Trophoblast cell (in vitro differentiated cells and primary cell): Measurements from ENCODE around the gene PPIA.

ENCODE experiments used
- DNase-seq, 2 donors: peaks; one replicate each; pipeline ENCODE4 v3.0.0-alpha.2; 2016
- H2AFZ ChIP-seq: 2 replicates; pipeline ENCODE4 v1.6.1; 2013; ENCODE audit warnings: low read length, moderate library complexity, mild to moderate bottlenecking; ENCODE audit not compliant: insufficient read depth, poor library complexity
- H2AK5ac ChIP-seq: 2 replicates; pipeline ENCODE4 v1.6.1; 2013; ENCODE audit warnings: mild to moderate bottlenecking, low read length
- H2BK120ac ChIP-seq: 2 replicates; pipeline ENCODE4 v1.6.1; 2013; ENCODE audit warnings: low read length, mild to moderate bottlenecking, moderate library complexity; ENCODE audit not compliant: insufficient read depth, poor library complexity
- H2BK12ac ChIP-seq: 2 replicates; pipeline ENCODE4 v1.6.1; 2013; ENCODE audit warnings: mild to moderate bottlenecking, low read length, moderate library complexity
- H2BK5ac ChIP-seq: 2 replicates; pipeline ENCODE4 v1.6.1; 2013; ENCODE audit warnings: low read length, low read depth, moderate library complexity, mild to moderate bottlenecking; ENCODE audit not compliant: poor library complexity
- H3K14ac ChIP-seq: 2 replicates; pipeline ENCODE4 v1.6.1; 2013; ENCODE audit warnings: mild to moderate bottlenecking, low read length
- H3K18ac ChIP-seq: 2 replicates; pipeline ENCODE4 v1.6.1; 2013; ENCODE audit warnings: mild to moderate bottlenecking, low read length
- H3K23ac ChIP-seq: 2 replicates; pipeline ENCODE4 v1.6.1; 2013; ENCODE audit warnings: low read length
- H3K27ac ChIP-seq: 2 replicates; pipeline ENCODE4 v1.5.1; 2013; ENCODE audit warnings: low read depth, mild to moderate bottlenecking, inconsistent platforms, low read length, moderate library complexity
- H3K27me3 ChIP-seq: 2 replicates; pipeline ENCODE4 v1.6.1; 2013; ENCODE audit warnings: inconsistent platforms, mild to moderate bottlenecking, low read length, moderate library complexity; ENCODE audit not compliant: insufficient read depth
- H3K36me3 ChIP-seq, 2 experiments: 1 replicate in 1 of 2; 2 replicates in 1 of 2; pipeline ENCODE4 v1.6.1; 2013; ENCODE audit warnings: low read length in 2 of 2, mild to moderate bottlenecking in 2 of 2, moderate library complexity in 1 of 2; ENCODE audit not compliant: insufficient read depth in 2 of 2, control insufficient read depth in 1 of 2
- H3K4ac ChIP-seq: 2 replicates; pipeline ENCODE4 v1.6.1; 2013; ENCODE audit warnings: low read depth, mild to moderate bottlenecking, low read length, moderate library complexity
- H3K4me1 ChIP-seq, 2 experiments: 1 replicate in 1 of 2; 2 replicates in 1 of 2; pipeline ENCODE4 v1.6.1; 2013; ENCODE audit warnings: low read length in 2 of 2, mild to moderate bottlenecking in 2 of 2, moderate library complexity in 1 of 2; ENCODE audit not compliant: insufficient read depth in 2 of 2, control insufficient read depth in 1 of 2
- H3K4me2 ChIP-seq: 2 replicates; pipeline ENCODE4 v1.6.1; 2013; ENCODE audit warnings: inconsistent platforms, mild to moderate bottlenecking, low read length, moderate library complexity
- H3K4me3 ChIP-seq: 2 replicates; pipeline ENCODE4 v1.5.1; 2013; ENCODE audit warnings: mild to moderate bottlenecking, low read depth, low read length, inconsistent platforms
- H3K79me1 ChIP-seq: one replicate; pipeline ENCODE4 v1.6.1; 2013; ENCODE audit warnings: low read length
- H3K79me2 ChIP-seq: 2 replicates; pipeline ENCODE4 v1.6.1; 2013; ENCODE audit warnings: low read length, mild to moderate bottlenecking; ENCODE audit not compliant: control insufficient read depth, insufficient read depth, poor library complexity
- H3K9ac ChIP-seq: 2 replicates; pipeline ENCODE4 v1.6.1; 2013; ENCODE audit warnings: mild to moderate bottlenecking, low read length
- H3K9me3 ChIP-seq: 2 replicates; pipeline ENCODE4 v1.6.1; 2013; ENCODE audit warnings: low read depth, mild to moderate bottlenecking, control low read depth, inconsistent platforms, low read length; ENCODE audit not compliant: insufficient read depth
- H4K12ac ChIP-seq: 2 replicates; pipeline ENCODE4 v1.6.1; 2013; ENCODE audit warnings: low read depth, mild to moderate bottlenecking, low read length, moderate library complexity
- H4K8ac ChIP-seq: 2 replicates; pipeline ENCODE4 v1.6.1; 2013; ENCODE audit warnings: low read depth, mild to moderate bottlenecking, low read length, moderate library complexity
- H4K91ac ChIP-seq: one replicate; pipeline ENCODE4 v1.6.1; 2013; ENCODE audit warnings: low read depth, mild to moderate bottlenecking, low read length, moderate library complexity
- WGBS: extraction: QIAGEN DNeasy Blood & Tissue Kit; methylation state at CpG from one replicate; pipeline ENCODE4 v1.1.7; 2013; ENCODE audit warnings: missing lambda C conversion rate; ENCODE audit not compliant: insufficient read length, insufficient coverage; ENCODE audit errors: extremely low coverage; 5-methylcytosine and 5-hydroxymethylcytosine counted together

PPIA gene

GRCh38 chr7:44765579-44766415 is 30.7 kb upstream of the PPIA start:
- no peak overlapping the region for H2BK12ac ChIP-seq
- H3K9me3 ChIP-seq = no peaks in the 10 kb centered on the region
- no peak overlapping the region for H4K12ac ChIP-seq
- no peak overlapping the region for H4K8ac ChIP-seq
- H4K91ac ChIP-seq = no peak overlapping the region
- no peak overlapping the region for H2BK5ac ChIP-seq
- H3K36me3 ChIP-seq = peaks cover 59 to 70% of the 10 kb centered on the region in 2 experiments
- no peaks in the 10 kb centered on the region for H3K79me1 ChIP-seq
- peak; percentile 93 to 98 for DNase-seq
- H2BK120ac ChIP-seq = no peak overlapping the region
- no peak overlapping the region for H3K23ac ChIP-seq
- H3K4me2 ChIP-seq = no peak overlapping the region
- no peak overlapping the region for H2AFZ ChIP-seq
- H3K4ac ChIP-seq = no peak overlapping the region
- no peak overlapping the region for H3K18ac ChIP-seq
- H2AK5ac ChIP-seq = no peak overlapping the region
- WGBS = no CpG with 5 or more reads among the region's 17 CpGs
- H3K4me1 ChIP-seq = peaks cover 0 to 3% of the 10 kb centered on the region in 2 experiments
- no peak overlapping the region for H3K9ac ChIP-seq
- H3K27me3 ChIP-seq = no peaks in the 10 kb centered on the region
- H3K4me3 ChIP-seq = no peak overlapping the region
- no peak overlapping the region for H3K27ac ChIP-seq
- H3K14ac ChIP-seq = no peak overlapping the region
- no peaks in the 10 kb centered on the region for H3K79me2 ChIP-seq

- H3K4me1 ChIP-seq = peaks cover 0 to 3% of the 10 kb centered on the region in 2 experiments
- no CpG with 5 or more reads among the region's 11 CpGs for WGBS
- no peak overlapping the region for H3K14ac ChIP-seq
- H2BK120ac ChIP-seq = no peak overlapping the region
- H3K27ac ChIP-seq = no peak overlapping the region
- no peak overlapping the region for H4K8ac ChIP-seq
- H2BK5ac ChIP-seq = no peak overlapping the region
- H3K4me2 ChIP-seq = no peak overlapping the region
- no peak overlapping the region for H3K23ac ChIP-seq
- H2AK5ac ChIP-seq = no peak overlapping the region
- no peak overlapping the region for H4K12ac ChIP-seq
- H2AFZ ChIP-seq = no peak overlapping the region
- no peak overlapping the region for H3K9ac ChIP-seq
- no peak for DNase-seq
- no peaks in the 10 kb centered on the region for H3K9me3 ChIP-seq
- H3K4ac ChIP-seq = no peak overlapping the region
- H3K79me2 ChIP-seq = no peaks in the 10 kb centered on the region
- no peak overlapping the region for H3K4me3 ChIP-seq
- peaks cover 54 to 64% of the 10 kb centered on the region in 2 experiments for H3K36me3 ChIP-seq
- no peaks in the 10 kb centered on the region for H3K27me3 ChIP-seq
- no peak overlapping the region for H2BK12ac ChIP-seq
- no peaks in the 10 kb centered on the region for H3K79me1 ChIP-seq
- no peak overlapping the region for H4K91ac ChIP-seq
- no peak overlapping the region for H3K18ac ChIP-seq
These were observed 30.1 kb upstream of the PPIA start for GRCh38 chr7:44766416-44766801.

GRCh38 chr7:44767134-44767911 is 29.2 kb upstream of the PPIA start:
- no peak overlapping the region for H2AFZ ChIP-seq
- peaks cover 51 to 58% of the 10 kb centered on the region in 2 experiments for H3K36me3 ChIP-seq
- no peak overlapping the region for H3K27ac ChIP-seq
- H3K14ac ChIP-seq = no peak overlapping the region
- WGBS = no CpG with 5 or more reads among the region's 19 CpGs
- no peak overlapping the region for H3K4me3 ChIP-seq
- no peaks in the 10 kb centered on the region for H3K27me3 ChIP-seq
- H3K79me1 ChIP-seq = no peaks in the 10 kb centered on the region
- no peak overlapping the region for H3K9ac ChIP-seq
- no peak overlapping the region for H4K12ac ChIP-seq
- H3K79me2 ChIP-seq = no peaks in the 10 kb centered on the region
- H3K4ac ChIP-seq = no peak overlapping the region
- H2AK5ac ChIP-seq = no peak overlapping the region
- no peak overlapping the region for H2BK12ac ChIP-seq
- no peak overlapping the region for H3K23ac ChIP-seq
- H4K8ac ChIP-seq = no peak overlapping the region
- peak in 1 of 2 donors; percentile 22 for DNase-seq
- no peak overlapping the region for H3K18ac ChIP-seq
- no peaks in the 10 kb centered on the region for H3K9me3 ChIP-seq
- no peak overlapping the region for H2BK120ac ChIP-seq
- H3K4me1 ChIP-seq = peaks cover 0 to 3% of the 10 kb centered on the region in 2 experiments
- no peak overlapping the region for H2BK5ac ChIP-seq
- no peak overlapping the region for H3K4me2 ChIP-seq
- no peak overlapping the region for H4K91ac ChIP-seq

GRCh38 chr7:44767912-44768627 is 28.4 kb upstream of the PPIA start:
- Histone ChIP-seq H3K27me3 (no peaks in the 10 kb centered on the region), H3K27ac (no peak overlapping the region), H3K23ac (no peak overlapping the region), H3K4me3 (no peak overlapping the region), H3K4me2 (no peak overlapping the region), H2BK12ac (no peak overlapping the region), H3K79me1 (no peaks in the 10 kb centered on the region), H2AK5ac (no peak overlapping the region), H2BK5ac (no peak overlapping the region), H2BK120ac (no peak overlapping the region), H3K9ac (no peak overlapping the region), H4K12ac (no peak overlapping the region), H3K18ac (no peak overlapping the region), H2AFZ (no peak overlapping the region), H3K36me3 (peaks cover 44 to 51% of the 10 kb centered on the region in 2 experiments), H4K91ac (no peak overlapping the region), H4K8ac (no peak overlapping the region), H3K4ac (no peak overlapping the region), H3K79me2 (no peaks in the 10 kb centered on the region), H3K4me1 (peaks cover 0 to 3% of the 10 kb centered on the region in 2 experiments), H3K14ac (no peak overlapping the region), H3K9me3 (no peaks in the 10 kb centered on the region)
- WGBS = no CpG with 5 or more reads among the region's 12 CpGs
- peak in 1 of 2 donors; percentile 33 for DNase-seq
